GM21576 (cell line): ENCODE results near the gene SYT9.

Source experiments
- ATAC-seq: cut with Tn5 transposase; IDR thresholded peaks from one replicate; pipeline ENCODE4 v1.9.1; 2021; ENCODE audit warnings: mild to moderate bottlenecking, moderate library complexity; ENCODE audit not compliant: unreplicated experiment

The SYT9 gene

GRCh38 chr11:7422544-7423331 is 171.0 kb downstream of the SYT9 start:
- ATAC-seq: no peak

DNA sequence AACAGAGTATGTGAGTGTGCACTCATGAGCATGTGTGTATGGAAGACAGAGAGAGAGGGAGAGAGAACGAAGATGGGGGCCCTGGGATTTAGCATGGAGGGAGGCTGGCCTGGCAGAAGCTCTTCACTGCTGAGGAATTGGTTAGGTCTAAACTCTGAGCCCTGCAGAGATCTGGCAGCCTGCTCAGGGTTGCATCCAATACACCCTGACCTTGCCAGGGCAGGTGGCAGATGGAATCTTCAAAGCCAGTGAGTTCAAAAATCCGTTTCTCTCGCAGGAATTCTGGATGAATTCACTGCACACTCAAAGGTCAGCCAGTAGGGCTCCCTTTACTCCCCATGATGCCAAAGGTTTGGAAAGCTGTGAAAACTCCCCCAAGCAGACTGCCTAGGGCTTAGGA is 172.2 kb downstream of the SYT9 start:
- ATAC-seq: no peak

DNA sequence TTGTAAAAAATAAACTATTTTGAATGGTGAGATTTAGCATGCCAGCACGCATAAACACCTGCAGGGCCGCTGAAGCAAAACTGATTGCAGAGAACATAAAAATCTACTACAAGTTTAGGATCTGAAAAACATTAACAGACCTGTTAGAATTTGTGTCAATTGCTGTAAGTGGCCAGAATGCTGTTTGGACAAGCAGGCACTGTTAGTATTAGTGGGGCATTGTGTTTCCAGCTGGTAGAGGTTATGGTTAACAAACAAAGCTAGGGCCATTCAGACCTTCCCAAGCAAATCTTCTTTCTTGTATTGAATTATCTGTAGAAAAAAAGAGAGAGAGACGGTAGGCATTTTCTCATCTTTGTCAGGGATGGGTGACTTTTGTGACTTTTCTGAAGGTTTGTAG is 176.0 kb downstream of the SYT9 start:
- no peak for ATAC-seq

DNA sequence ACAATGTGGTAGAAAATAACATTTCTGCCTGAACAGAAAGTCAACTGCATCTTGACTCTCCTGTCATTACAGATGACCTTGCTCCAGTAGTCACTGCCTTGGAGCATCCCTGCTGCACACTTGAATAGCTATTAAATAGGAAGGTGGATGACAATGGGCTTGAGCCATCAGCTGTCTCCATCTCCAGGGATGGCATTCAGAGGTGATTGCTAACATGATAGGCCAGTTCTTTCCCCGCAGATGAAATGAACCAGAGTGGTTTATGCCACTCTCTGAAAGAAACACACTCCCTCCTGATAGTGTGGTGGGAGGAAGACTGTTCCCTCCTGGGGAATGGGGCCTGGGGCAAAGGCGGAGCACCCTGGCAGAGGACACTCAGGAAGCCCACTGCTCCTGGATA is 176.5 kb downstream of the SYT9 start:
- ATAC-seq: no peak

- ATAC-seq: no peak
Observed at GRCh38 chr11:7430496-7430895, 178.8 kb downstream of the SYT9 start.

DNA sequence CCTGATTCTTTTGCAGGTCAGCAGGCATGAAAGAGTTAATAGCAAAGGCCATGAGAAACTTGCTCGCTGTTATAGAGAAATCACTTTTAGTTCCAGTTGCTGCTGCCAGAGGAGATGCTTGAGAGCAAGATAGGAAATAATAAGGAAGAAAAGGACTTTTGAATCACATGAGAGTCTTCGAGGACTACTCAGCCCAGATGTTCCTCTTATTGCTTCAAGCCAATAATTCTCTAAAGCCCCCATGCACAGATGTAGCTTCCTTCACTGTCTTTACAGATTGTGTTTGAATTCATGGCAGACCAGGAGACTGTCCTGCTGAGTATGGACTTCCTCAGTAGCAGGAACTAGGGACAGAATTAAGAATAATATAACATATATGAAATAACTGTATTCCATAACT is 183.5 kb downstream of the SYT9 start:
- no peak for ATAC-seq

GRCh38 chr11:7436146-7436545 is 184.4 kb downstream of the SYT9 start:
- ATAC-seq: no peak

DNA sequence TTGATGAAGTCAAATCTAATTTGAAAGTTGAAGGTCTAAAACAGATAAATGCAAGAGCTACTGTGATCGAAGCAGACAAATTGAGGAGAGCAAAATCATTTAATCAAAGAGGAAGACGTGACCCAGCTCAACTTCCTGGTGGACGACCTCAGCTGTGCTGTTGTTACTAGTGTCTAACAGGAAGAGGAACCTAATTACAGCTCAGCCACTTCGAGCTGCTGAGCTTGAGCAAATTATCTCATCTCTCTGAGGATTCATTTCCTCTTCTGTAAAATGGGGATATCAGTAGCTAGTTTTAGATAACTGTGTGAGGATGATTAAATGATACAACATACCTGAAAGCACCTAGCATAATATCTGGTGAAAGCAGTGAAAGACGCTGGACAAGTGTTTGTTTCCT is 185.0 kb downstream of the SYT9 start:
- peak; percentile 92 for ATAC-seq

DNA sequence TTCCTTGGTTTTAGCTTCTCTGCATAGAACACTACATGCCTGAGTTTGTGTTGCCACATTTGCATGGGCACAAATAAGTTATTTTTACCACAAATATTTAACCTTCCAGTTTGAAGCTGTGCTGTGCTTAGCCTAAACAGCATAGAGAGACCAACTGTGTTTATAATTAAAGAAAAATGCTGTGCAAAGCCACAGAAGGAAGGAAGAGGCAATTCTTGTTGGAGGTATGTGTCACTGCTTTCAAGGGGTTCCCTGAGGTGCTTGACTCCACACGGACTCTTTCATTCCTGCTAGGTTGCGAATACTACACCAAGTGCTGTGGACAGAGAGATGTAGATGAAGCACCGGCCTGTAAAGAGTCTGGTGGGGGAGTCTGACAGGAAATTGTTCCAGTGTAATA is 186.0 kb downstream of the SYT9 start:
- ATAC-seq: no peak

GRCh38 chr11:7439746-7440320 is 188.1 kb downstream of the SYT9 start:
- ATAC-seq: no peak

DNA sequence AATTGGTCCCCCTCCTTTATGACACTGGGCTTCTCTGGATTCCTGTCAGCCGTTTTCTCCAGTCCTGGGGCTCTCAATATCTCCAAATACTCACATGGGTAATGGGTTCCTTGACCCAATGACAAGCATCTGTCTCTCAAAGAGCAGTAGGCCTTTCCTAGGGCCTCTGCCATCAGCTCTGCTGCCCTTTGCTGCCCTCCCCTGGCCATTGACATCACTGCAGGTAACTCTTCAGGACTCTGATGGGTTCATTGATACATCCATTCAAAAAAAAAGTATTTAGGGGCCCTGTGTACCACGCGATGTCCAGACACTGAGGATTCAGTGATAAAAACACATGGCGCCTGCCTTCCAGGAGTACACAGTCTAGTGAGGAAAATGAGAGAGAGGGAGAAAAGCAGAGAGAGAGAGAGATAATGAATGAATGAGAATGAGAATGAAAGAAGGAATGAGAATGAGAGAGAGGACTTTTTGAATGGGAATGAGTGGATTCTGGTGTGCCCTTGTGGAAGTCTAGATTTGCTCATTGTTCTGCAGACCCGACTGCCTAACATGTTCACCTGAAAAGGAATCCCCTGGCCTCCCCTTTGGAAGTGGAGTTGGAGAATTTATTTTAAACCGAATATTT is 191.0 kb downstream of the SYT9 start:
- peak; percentile 79 for ATAC-seq

- no peak for ATAC-seq
Observed at GRCh38 chr11:7444091-7444981, 192.6 kb downstream of the SYT9 start.

- no peak for ATAC-seq
Observed at GRCh38 chr11:7445564-7445963, 193.9 kb downstream of the SYT9 start.

- no peak for ATAC-seq
Observed at GRCh38 chr11:7448201-7448600, 196.5 kb downstream of the SYT9 start.

DNA sequence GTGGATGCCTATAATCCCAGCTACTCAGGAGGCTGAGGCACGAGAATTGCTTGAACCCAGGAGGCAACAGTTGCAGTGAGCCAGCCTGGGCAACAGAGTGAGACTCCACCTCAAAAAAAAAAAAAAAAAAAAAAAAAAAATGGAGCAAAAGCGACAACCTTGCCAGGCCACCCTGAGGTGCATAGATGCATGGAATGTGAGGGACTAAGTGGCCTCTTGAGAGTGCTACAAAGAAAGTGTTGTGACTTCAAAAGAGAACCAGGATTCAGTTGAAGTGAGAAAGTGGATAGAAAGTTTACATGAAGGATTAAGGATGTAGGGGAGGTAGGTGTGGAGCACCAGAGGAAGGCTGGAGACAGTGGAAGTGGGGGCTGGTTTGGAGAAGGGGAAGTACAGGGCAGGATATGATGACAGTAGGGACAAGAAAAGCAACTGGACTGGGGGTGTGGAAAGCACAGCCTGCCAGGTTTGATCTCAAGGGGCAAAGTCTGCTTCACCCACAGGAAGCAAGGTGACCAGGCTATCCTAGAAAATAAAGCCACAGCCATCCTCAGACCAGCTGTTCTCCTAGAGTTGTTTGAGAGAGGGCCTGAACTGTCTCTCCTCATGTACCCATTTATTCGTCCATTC is 197.6 kb downstream of the SYT9 start:
- ATAC-seq: no peak

DNA sequence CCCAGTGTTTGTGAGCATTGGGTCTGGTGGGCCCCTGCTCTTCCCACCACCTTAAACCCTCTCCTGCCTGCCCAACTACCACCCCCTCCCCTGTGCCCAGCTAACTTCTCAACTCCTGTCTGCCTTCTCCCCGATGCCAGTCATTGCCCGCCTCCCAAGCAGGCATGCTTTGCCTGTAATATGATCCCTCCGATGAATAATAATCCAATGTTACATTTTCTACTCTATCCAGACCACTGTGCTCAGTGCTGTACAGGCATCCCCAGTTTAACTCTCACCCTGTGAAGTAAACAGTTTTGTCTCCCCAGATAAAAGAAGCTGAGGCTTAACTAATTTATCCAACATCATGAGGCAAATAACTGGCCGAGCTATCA is 198.1 kb downstream of the SYT9 start:
- ATAC-seq: no peak

DNA sequence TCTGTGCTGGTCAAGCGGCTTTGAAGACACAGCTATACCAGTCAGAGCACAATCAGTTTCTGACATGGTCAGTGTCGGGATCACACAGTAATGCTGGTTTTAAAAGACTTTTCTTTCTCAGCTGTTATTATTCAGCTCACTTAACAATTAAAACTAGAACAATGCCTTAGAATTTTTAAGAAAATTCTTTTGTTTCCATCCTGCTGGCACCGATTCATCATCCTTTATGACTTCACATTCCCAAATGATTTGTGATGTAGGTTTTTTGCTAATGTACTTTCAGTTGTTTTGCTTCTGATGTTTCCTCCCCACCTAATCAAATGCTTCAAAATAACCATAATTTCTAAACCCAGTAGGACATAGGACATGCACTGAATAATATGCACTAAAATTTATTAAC is 199.1 kb downstream of the SYT9 start:
- no peak for ATAC-seq

DNA sequence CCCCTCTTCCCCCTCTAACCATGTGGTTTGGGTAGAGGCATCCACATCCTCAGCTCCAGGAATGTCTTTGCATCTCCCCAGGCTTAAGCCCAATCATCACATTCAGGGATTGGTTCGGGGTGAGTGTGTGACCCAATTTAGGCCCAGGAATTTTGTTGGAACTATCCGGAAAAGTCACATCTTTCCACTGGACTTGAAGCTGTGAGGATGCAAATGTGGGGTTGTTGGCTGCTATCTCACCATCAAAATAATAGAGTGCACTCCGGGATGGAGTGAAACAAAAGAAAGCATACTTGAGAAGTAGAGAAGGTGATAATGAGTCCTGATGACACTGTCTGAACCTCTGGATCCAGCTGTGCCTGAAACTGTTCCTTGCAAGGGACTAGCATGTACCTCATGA is 199.8 kb downstream of the SYT9 start:
- ATAC-seq: no peak

- no peak for ATAC-seq
Observed at GRCh38 chr11:7451952-7452494, 200.3 kb downstream of the SYT9 start.

DNA sequence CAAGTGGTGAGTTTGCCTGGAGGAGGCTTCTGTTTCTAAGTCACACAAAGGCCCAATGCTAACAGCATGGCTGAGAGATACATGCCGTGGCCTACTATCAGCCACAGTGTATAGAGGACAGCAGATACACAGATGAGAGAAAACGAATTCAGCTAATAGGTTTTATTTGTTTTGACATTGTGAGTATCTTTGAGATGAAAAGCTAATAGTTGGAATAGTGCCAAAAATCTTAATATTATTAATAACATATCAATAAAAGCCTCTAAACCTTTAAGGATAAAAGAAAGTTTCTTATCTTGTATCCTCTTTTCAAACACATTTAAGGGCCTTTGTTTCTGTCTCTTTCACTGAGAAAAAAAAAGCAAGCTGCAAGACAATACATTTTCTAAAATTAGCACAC is 203.2 kb downstream of the SYT9 start:
- no peak for ATAC-seq

- ATAC-seq: no peak
Observed at GRCh38 chr11:7457211-7457610, 205.5 kb downstream of the SYT9 start.
